Umbilical cord (tissue), 1 donor: ENCODE data around the gene STN1. TPM values are rescaled to one million over a fixed set of nuclear protein-coding genes. Genes with fewer than 3 reads are reported as not detected.

Source experiments
- total RNA-seq: library from RNA; depleted of rRNA; stranded (reverse); fragments of >200 nt; gene quantifications from one replicate; pipeline ENCODE4 v1.2.3, GENCODE V29; 2014; ENCODE audit warnings: low replicate concordance; ENCODE audit not compliant: insufficient read depth

STN1 gene
- total RNA-seq, 1 donor from 2014 or later, result 28.6 TPM

Other genes with a start within 250 kb of the STN1 start
- 38.3 TPM for gene SH3PXD2A, start 62.6 kb downstream of the STN1 start, total RNA-seq
- gene SLK, start 49.0 kb upstream of the STN1 start, total RNA-seq, result 128 TPM
- 175 TPM for gene COL17A1, start 167.7 kb upstream of the STN1 start, total RNA-seq
- 22.9 TPM for gene SFR1, start 204.0 kb upstream of the STN1 start, total RNA-seq